SK-MEL-5 (cell line): Measurements from ENCODE around the gene ACTRT2. TPM values are rescaled to one million over a fixed set of nuclear protein-coding genes. Genes with fewer than 3 reads are reported as not detected.

Source experiments
- DNase-seq: peaks from one replicate; pipeline ENCODE4 v3.0.0-alpha.2; 2016; ENCODE audit warnings: low read depth, low spot score
- in situ Hi-C: cut with HindIII; loops from 2 replicates; pipeline ENCODE4 v1.10.0; 2016; ENCODE audit warnings: low sequenced_read_pairs, high pct_unique_total_duplicates, low pct_unique_long_range_greater_than_20kb
- total RNA-seq: library from RNA; depleted of rRNA; stranded (reverse); fragments of >200 nt; shearing (Covaris generic); gene quantifications from 2 replicates; pipeline ENCODE4 v1.2.3, GENCODE V29; 2014

Gene ACTRT2
- total RNA-seq, 1 experiment from 2014 or later, result not detected

GRCh38 chr1:3035563-3036446 is 14.5 kb downstream of the ACTRT2 start:
- no peak for DNase-seq
- in situ Hi-C loops, result no loop called here

DNA sequence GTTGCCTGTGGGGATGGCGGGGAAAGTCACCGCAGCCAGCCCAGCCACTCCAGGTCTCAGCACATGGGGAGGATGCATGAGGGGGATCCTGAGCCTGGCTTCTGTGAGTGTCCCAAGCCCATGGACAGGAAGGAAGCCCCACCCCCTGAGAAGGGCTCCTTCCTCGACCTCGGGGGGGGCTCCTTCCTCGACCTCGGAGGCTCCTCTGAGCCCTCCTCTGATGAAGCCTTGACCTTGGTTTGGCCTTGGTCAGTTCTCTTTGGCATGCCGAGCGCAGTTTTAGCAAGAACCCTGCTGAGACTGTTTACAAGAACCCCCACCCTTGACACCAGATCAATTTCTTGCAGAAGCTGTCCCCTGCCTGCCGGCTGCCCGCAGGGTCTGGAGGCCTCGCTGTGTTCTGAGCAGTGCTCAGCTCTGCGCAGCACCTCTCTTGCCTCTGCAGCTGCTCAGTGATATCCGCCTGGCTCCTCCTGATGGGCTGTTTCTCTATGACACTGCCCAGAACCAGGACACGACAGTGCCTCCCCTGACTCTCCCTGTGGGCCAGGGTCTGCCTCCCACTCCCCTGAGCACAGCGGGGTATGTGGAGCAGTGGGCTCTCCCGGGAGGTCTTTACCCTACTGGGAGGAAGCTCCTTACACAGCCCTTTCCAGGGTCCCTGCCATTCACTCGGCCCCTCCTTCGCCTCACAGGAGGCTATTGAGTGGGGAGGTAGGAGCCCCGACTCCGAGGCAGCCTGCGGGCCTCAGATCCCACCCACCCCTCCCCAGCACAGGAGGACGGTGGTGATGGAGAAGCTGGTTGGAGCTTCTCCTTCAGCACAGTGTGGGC is 15.4 kb downstream of the ACTRT2 start:
- in situ Hi-C loops, result no loop called here
- no peak for DNase-seq

GRCh38 chr1:3037281-3038040 is 16.2 kb downstream of the ACTRT2 start:
- DNase-seq, result no peak
- in situ Hi-C loops, result no loop called here

GRCh38 chr1:3038113-3038551 is 16.9 kb downstream of the ACTRT2 start:
- DNase-seq, result no peak
- in situ Hi-C loops, result no loop called here

DNA sequence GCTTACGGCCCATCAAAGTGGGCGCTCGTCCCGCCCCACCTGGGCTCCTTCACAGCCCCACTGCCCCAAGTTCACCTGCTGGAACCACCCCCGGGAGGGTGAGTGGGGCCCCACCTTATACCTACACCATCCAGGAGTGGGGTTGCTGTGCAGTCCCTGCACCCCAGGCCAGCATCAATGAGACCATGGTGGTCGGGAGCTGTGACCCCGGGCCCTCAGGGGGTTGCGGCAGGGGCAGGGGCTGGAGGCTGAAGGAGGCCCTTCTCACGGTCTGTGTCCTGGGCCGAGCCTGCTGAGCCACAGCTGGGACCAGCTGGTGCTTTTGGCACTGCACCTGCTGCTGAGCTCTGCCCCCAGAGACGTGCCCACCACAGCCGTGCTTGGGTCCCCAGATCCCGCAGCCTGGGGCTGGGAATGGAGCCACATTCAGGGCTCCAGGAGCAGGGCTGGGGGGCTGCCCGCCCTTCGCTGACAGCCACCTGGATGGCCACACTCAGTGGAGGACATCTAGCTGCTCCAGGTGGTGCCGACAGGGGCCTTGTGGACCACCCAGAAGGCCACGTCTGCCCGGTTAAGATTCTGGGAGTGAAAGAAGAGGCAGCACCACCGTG is 17.4 kb downstream of the ACTRT2 start:
- DNase-seq, result no peak
- in situ Hi-C loops, result no loop called here

DNA sequence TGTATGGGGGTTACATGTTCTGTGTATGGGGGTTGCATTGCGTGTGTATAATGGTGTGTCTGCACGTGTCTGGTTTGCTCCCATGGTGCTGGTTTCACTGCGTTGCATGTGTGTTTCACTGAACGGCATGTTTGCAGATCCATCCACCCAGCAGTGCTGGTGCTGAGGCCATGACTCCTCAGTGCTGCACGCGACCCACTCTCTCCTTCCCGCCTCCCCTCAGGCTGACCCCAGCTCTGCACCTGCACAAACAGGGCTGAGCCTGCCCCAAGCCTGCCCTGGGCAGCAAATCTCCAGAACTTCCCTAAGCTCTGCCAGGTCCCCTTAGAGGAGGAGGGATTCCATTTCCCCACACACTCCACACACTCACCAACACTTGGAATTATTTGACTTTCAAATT is 18.7 kb downstream of the ACTRT2 start:
- in situ Hi-C loops, result no loop called here

DNA sequence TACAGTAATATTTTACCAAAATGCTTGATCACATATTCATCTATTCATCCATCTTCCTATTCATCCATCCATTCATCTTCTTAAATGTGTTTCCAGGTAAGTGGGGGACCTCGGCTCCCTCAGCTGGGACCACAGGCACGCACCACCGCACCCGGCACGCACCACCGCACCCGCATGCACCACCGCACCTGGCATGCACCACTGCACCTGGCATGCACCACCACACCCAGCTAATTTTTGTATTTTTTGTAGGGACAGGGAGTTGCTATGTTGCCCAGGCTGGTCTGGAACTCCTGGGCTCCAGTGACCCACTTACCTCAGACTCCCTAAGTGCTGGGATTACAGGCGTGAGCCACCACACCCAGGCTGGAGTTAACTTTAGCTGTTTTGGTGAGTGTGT is 21.2 kb downstream of the ACTRT2 start:
- in situ Hi-C loops, result no loop called here
- DNase-seq, result no peak

More for the DNA sequence above, 18.7 kb downstream of the ACTRT2 start:
- no peak for DNase-seq

DNA sequence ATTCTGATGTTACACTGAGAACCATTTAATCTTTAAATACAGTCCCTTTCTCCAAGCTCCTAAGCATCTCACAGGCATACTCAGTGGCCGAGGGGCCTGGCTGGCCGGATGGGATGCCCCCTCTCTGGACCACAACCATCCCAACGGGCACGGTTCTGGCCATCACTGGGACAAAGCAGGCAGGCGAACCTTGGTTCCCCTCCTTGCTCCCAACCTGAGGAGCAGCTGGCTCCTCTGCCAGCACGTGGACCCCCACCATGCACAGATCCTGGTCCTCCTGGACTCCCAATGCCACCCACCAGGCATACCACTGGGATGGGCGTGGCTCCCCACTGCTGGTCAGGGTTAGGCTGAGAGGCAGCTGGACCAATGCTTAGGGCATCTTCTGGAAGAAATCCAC is 27.9 kb downstream of the ACTRT2 start:
- in situ Hi-C loops, result no loop called here
- no peak for DNase-seq

DNA sequence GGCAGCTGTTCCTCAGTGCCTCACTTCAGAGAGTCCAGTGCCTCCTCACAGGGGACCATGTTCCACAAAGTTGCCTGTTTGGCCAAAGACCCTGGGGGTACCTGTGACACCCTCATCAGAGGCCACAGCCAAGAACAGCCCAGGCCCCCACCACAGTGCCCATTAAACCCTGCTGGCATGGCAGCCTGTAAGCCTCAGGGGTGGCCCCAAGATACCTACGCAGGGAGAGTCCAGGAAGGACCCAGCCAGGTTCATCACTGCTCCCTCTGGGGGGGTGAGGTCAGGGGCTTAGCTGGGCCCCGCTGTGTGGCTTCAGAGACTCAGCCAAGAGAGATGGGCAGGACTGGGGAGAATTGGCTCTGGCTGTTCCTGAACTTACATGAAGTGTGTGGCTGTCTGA is 28.6 kb downstream of the ACTRT2 start:
- DNase-seq, result no peak
- in situ Hi-C loops, result no loop called here

DNA sequence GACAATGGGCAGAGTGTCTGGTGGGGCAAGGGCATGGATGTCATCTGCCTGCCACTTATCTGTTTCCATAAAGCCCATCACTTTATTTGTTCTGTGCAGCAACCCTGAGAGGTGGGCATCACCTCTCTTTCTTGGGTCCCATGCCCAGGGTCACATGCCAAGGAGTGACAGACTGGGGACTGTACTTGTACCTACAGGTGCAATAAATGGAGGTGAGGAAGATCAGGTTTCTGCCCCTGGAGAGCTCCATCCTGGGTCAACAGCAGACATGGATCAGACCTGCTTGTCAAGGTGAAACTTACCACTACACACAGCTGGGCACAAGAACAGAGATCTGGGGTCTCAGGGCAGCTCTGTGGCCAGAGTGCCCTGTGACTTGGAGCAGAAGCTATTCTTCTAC is 29.3 kb downstream of the ACTRT2 start:
- DNase-seq, result no peak
- in situ Hi-C loops, result no loop called here

- DNase-seq, result no peak
- in situ Hi-C loops, result no loop called here
These were observed 30.3 kb downstream of the ACTRT2 start for GRCh38 chr1:3051270-3052268.

DNA sequence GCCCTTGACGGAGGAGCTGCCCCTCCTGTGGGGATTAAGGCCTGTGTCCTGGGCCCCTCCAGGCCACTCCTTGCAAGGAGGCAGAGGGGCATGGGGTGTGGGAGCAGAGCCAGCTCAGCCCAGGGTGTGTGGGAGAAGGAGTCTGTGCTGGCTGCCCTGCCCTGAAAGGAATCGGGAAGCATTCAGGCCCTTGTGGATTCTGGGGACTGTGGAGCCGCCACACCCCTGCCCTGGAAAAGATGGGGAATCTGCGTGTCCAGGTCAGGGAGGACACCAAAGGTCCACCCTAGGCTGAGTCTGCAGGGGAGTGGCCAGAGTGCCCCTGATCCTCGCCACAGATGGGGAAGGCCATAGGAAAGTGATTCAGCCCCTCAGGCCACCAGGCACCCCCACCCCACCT is 31.2 kb downstream of the ACTRT2 start:
- no peak for DNase-seq
- in situ Hi-C loops, result no loop called here

DNA sequence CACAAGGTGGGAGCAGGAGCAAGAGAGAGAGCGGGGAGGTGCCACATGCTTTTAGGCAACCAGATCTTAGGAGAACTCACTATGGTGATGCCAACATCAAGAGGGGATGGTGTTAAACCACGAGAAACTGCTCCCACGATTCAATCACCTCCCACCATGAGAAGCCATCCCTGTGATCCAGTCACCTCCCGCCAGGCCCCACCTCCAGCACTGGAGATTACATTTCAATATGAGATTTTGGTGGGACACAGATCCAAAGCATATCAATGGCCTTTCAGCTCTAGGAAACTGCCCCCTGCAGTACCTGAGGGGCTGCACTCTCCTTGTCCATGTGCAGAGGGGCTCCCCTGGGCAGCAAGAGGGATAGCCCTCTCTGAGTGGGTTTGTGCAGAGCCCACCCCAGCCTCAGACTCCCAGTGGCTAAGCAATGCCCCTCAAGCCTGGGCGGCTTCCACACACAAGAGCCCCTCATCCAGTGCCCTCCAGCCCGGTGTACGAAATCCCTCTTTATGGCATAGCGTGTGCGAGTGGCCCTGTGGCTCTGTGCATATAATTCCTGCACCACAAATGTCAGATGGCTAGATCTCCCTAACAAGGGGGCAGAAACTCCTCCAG is 32.2 kb downstream of the ACTRT2 start:
- DNase-seq, result no peak
- in situ Hi-C loops, result no loop called here

DNA sequence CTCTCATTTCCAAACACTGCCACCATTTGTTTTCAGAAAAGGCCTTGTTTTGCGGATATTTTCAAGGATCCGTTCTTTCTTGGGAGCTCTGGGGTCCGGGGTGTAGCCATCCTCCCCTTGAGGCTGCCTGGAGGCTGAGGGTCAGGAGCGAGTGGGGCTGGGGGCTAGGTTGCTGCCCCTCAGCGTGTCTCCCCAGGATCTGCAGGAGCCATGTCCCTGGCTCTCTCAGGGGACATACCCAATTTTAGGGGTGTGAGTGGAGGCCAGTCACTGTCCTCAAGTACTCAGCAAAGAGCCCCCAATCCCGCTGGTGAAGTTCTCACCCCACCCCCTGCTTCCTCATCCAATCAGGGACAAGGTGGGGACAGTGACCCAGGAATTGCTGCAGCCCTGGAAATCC is 32.7 kb downstream of the ACTRT2 start:
- DNase-seq, result no peak
- in situ Hi-C loops, result no loop called here

DNA sequence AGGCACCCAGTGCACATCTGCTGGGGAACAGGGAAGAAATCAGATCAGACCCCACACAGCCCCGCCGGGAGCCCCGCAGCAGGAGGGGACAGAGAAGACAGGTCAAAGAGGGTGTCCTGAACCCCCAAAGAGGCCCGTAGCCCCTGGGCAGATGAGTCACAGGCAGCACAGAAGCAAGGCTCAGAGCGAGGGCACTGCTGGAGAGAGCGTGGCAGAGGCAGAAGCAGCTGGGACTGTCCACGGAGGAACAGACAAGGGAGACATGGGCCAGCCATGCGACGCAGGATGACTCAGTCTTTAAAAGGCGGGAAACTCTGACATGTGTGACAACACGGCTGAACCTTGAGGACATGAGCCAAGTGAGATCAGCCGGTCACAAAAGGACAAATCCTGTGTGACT is 33.2 kb downstream of the ACTRT2 start:
- in situ Hi-C loops, result no loop called here
- DNase-seq, result no peak

DNA sequence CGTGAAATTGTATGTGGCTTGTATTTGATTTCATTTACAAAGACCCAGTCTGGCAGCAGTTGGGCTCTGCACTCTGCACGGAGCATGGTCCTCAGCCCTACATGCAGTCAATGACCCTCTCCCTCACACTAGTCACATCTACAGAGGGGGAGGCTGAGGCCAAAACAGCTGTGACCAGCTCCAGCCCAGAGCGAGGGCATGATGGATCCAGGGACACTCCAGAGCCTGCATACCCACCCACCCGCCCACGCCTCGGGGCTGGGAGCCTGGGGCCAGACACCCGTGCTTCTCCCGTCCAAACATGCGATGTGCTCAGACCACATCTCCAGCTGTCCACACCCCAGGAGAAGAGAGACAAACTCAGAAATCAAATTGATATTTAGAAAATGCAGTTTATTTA is 33.8 kb downstream of the ACTRT2 start:
- DNase-seq, result no peak
- in situ Hi-C loops, result no loop called here
